GM23338 (cell line): ENCODE results near the gene SLC9A8. TPM values are rescaled to one million over a fixed set of nuclear protein-coding genes. Genes with fewer than 3 reads are reported as not detected.

Source experiments
- ATAC-seq: fragments of 200-7000 bp; cut with Tn5 transposase; 3 replicates; pipeline ENCODE4 v1.9.1; 2020
- DNase-seq: peaks from one replicate; pipeline ENCODE4 v3.0.0-alpha.2; 2015; ENCODE audit warnings: low spot score
- H2AFZ ChIP-seq: fragments of 200-600 bp; sonication (generic); 2 replicates; pipeline ENCODE4 v1.8.0; 2016; ENCODE audit warnings: antibody characterized with exemption, mild to moderate bottlenecking, moderate library complexity
- H3F3A ChIP-seq: fragments of 200-600 bp; sonication (generic); replicated peaks from 2 replicates; pipeline ENCODE4 v1.8.0; 2017; ENCODE audit warnings: antibody characterized with exemption, mixed run types, low read depth
- H3K27ac ChIP-seq: fragments of 200-600 bp; sonication (generic); 2 replicates; pipeline ENCODE4 v1.6.1; 2016; ENCODE audit warnings: low read depth
- H3K27me3 ChIP-seq: fragments of 200-600 bp; sonication (generic); 2 replicates; pipeline ENCODE4 v1.8.0; 2016; ENCODE audit warnings: mild to moderate bottlenecking, mixed run types, moderate library complexity; ENCODE audit not compliant: insufficient read depth
- H3K36me3 ChIP-seq: fragments of 200-600 bp; sonication (generic); 2 replicates; pipeline ENCODE4 v1.8.0; 2016; ENCODE audit warnings: mild to moderate bottlenecking; ENCODE audit not compliant: insufficient read depth
- H3K4me1 ChIP-seq: fragments of 200-600 bp; sonication (generic); 2 replicates; pipeline ENCODE4 v1.8.0; 2016; ENCODE audit warnings: mild to moderate bottlenecking, moderate library complexity; ENCODE audit not compliant: insufficient read depth
- H3K4me2 ChIP-seq: fragments of 200-600 bp; sonication (generic); 2 replicates; pipeline ENCODE4 v1.7.1; 2017; ENCODE audit warnings: mixed run types
- H3K4me3 ChIP-seq: fragments of 200-600 bp; sonication (generic); 2 replicates; pipeline ENCODE4 v1.6.1; 2016; ENCODE audit warnings: mixed run types
- H3K79me2 ChIP-seq: fragments of 200-600 bp; sonication (generic); replicated peaks from 2 replicates; pipeline ENCODE4 v1.8.0; 2017; ENCODE audit warnings: mild to moderate bottlenecking; ENCODE audit not compliant: insufficient read depth
- H3K9me2 ChIP-seq: fragments of 200-600 bp; sonication (generic); 2 replicates; pipeline ENCODE4 v1.8.0; 2017; ENCODE audit not compliant: insufficient read depth
- H4K20me1 ChIP-seq: fragments of 200-600 bp; sonication (generic); replicated peaks from 2 replicates; pipeline ENCODE4 v1.8.0; 2017; ENCODE audit warnings: mild to moderate bottlenecking; ENCODE audit not compliant: insufficient read depth
- H3K27ac Mint-ChIP-seq: 2 replicates; pipeline ENCODE4 v1.8.0; 2020; ENCODE audit warnings: inconsistent platforms, mild to moderate bottlenecking, moderate library complexity, mixed read lengths
- H3K27me3 Mint-ChIP-seq: 3 replicates; pipeline ENCODE4 v1.8.0; 2022; ENCODE audit warnings: low read depth, mild to moderate bottlenecking, moderate library complexity, mixed read lengths, inconsistent platforms; ENCODE audit not compliant: insufficient read depth, poor library complexity
- H3K36me3 Mint-ChIP-seq: 3 replicates; pipeline ENCODE4 v1.8.0; 2021; ENCODE audit warnings: low read depth, mild to moderate bottlenecking, inconsistent platforms, moderate library complexity, mixed read lengths
- H3K4me1 Mint-ChIP-seq: 3 replicates; pipeline ENCODE4 v1.8.0; 2020; ENCODE audit warnings: mild to moderate bottlenecking, inconsistent platforms, mixed read lengths
- H3K4me3 Mint-ChIP-seq: 3 replicates; pipeline ENCODE4 v1.8.0; 2021; ENCODE audit warnings: moderate library complexity, mild to moderate bottlenecking, inconsistent platforms, mixed read lengths
- H3K9me3 Mint-ChIP-seq: 3 replicates; pipeline ENCODE4 v1.8.0; 2020; ENCODE audit warnings: moderate library complexity, mild to moderate bottlenecking, inconsistent platforms, mixed read lengths
- CREB1 ChIP-seq: fragments of 250-450 bp; sonication (Bioruptor Pico); IDR thresholded peaks from 2 replicates; pipeline ENCODE4 v1.5.0; 2020; ENCODE audit warnings: low read depth, mild to moderate bottlenecking, moderate library complexity
- EZH2 ChIP-seq: fragments of 200-600 bp; sonication (generic); IDR thresholded peaks from one replicate; pipeline ENCODE4 v1.8.0; 2017; ENCODE audit warnings: antibody characterized with exemption, mild to moderate bottlenecking, low read depth; ENCODE audit not compliant: unreplicated experiment
- EZH2phosphoT487 ChIP-seq: fragments of 200-600 bp; sonication (generic); IDR thresholded peaks from one replicate; pipeline ENCODE4 v1.8.1; 2018; ENCODE audit warnings: antibody characterized with exemption; ENCODE audit not compliant: unreplicated experiment
- JUNB ChIP-seq: IDR thresholded peaks from one replicate; pipeline ENCODE4 v1.6.1; 2016; ENCODE audit warnings: antibody characterized with exemption; ENCODE audit not compliant: unreplicated experiment
- NANOG ChIP-seq: IDR thresholded peaks from 2 replicates; pipeline ENCODE4 v1.6.1; 2016; ENCODE audit warnings: antibody characterized with exemption, borderline replicate concordance
- POLR2AphosphoS5 ChIP-seq: IDR thresholded peaks from 2 replicates; pipeline ENCODE4 v1.6.1; 2016; ENCODE audit warnings: antibody characterized with exemption, low read depth
- ZNF114 ChIP-seq: fragments of 250-450 bp; sonication (Bioruptor Pico); IDR thresholded peaks from 2 replicates; pipeline ENCODE4 v1.5.0; 2020; ENCODE audit warnings: mild to moderate bottlenecking, moderate library complexity
- ZNF331 ChIP-seq: fragments of 250-450 bp; sonication (Bioruptor Pico); IDR thresholded peaks from 2 replicates; pipeline ENCODE4 v1.5.0; 2020; ENCODE audit warnings: low read depth, mild to moderate bottlenecking, moderate library complexity
- polyA plus RNA-seq: library from polyadenylated mRNA; unstranded; fragments of >200 nt; fragmentation: Nextera tagmentation; extraction: Ambion mirVana; gene quantifications from 2 replicates; pipeline ENCODE4 v1.2.1, GENCODE V29; 2016
- total RNA-seq: library from RNA; depleted of rRNA; stranded (reverse); fragments of >200 nt; shearing (Covaris generic); gene quantifications from 2 replicates; pipeline ENCODE4 v1.2.3, GENCODE V29; 2014
- TF ChIP-seq, protein P1 (sequence below): IDR thresholded peaks from 2 replicates; pipeline ENCODE4 v1.6.1; 2016; ENCODE audit warnings: antibody characterized with exemption
- TF ChIP-seq, protein P2 (sequence below): IDR thresholded peaks from one replicate; pipeline ENCODE4 v1.6.1; 2018; ENCODE audit warnings: antibody characterized with exemption; ENCODE audit not compliant: unreplicated experiment
- TF ChIP-seq, protein P3 (sequence below), 2 experiments: fragments of 200-600 bp in 1 of 2; sonication (generic) in 1 of 2; conservative IDR thresholded peaks; 2 replicates each; pipeline versions ENCODE4 v1.5.1 to v1.6.1; 2016 to 2017; ENCODE audit warnings: antibody characterized with exemption in 2 of 2, low read depth in 2 of 2, mild to moderate bottlenecking in 2 of 2, moderate library complexity in 1 of 2
- TF ChIP-seq, protein P4 (sequence below): fragments of 250-450 bp; sonication (Bioruptor Pico); IDR thresholded peaks from 2 replicates; pipeline ENCODE4 v1.5.0; 2020; ENCODE audit warnings: mild to moderate bottlenecking, moderate library complexity

The SLC9A8 gene
- total and polyA plus RNA-seq, 2 experiments from 2014 or later: 2.6 to 6.4 TPM

DNA sequence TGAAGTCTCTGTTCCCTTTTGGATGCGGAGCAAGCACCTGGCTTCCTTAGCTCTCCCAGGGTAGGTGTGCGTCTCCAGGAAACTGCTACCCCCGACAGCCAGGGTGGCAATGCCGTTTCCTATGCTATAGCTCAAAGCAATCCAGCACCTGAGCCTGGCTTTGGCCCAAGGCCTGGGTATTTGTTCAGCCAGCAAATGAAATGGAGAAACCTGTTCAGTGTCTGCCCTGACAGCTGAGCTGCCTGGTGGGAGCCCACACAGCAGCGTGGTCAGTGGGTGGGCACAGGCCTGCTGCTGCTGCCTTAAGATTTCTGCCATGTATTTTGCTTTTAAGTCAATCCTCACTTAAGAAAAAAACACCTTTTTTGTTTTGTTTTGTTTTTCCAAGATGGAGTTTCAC is 89.0 kb downstream of the SLC9A8 start (continued):
- TF ChIP-seq POLR2AphosphoS5: no peak
- no peak for TF ChIP-seq JUNB
- TF ChIP-seq EZH2: no peak
- TF ChIP-seq, protein P1, sequence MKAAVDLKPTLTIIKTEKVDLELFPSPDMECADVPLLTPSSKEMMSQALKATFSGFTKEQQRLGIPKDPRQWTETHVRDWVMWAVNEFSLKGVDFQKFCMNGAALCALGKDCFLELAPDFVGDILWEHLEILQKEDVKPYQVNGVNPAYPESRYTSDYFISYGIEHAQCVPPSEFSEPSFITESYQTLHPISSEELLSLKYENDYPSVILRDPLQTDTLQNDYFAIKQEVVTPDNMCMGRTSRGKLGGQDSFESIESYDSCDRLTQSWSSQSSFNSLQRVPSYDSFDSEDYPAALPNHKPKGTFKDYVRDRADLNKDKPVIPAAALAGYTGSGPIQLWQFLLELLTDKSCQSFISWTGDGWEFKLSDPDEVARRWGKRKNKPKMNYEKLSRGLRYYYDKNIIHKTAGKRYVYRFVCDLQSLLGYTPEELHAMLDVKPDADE: no peak

DNA sequence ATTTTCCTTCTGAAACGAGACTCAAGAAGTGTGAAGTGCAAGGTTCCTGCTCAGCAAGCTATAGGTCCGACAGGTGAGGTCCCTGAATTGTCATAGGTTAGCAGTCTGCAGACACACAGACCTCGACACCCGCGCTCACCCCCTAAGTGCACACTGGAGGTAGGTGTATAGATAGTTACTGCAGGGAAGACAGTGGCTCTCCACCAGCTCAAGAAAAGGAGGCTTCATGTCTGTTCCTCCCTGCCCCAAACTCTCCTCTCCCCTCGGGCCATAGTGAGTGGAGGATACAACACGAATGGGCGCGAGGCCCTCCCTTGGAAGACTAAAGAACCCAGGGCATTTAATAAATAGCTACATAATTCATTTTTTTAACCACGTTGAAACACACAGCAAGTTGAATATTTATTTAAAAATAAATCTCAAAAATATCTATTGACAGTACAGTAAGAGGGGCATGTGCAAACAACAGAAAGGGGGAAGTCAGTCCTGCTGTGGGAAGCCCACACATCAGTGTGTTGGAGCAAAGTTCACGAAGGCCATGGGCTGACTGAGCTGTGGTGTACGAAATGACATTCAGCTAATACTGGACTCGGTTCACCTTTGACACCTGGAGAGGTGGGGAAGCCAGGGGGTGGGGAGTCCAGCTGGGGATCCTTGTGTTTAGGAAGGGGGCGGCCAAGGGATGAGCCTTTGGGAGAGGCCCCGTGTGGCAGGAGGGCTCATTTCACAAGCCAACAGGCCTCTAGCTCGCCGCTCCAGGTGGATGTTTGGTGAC is 92.0 kb downstream of the SLC9A8 start:
- Mint-ChIP-seq H3K9me3 (no peaks in the 10 kb centered on the region), H3K27ac (no peak overlapping the region), H3K4me3 (no peak overlapping the region), H3K36me3 (peaks cover 21% of the 10 kb centered on the region), H3K4me1 (no peaks in the 10 kb centered on the region), H3K27me3 (peaks cover 5% of the 10 kb centered on the region)
- ATAC-seq: no peak
- no peak overlapping the region for H3K4me2 ChIP-seq
- DNase-seq: no peak
- H3F3A ChIP-seq: no peaks in the 10 kb centered on the region
- no peak overlapping the region for H3K4me3 ChIP-seq
- H4K20me1 ChIP-seq: peaks cover 4% of the 10 kb centered on the region
- H3K9me2 ChIP-seq: no peaks in the 10 kb centered on the region
- no peaks in the 10 kb centered on the region for H3K4me1 ChIP-seq
- peaks cover 7% of the 10 kb centered on the region for H3K79me2 ChIP-seq
- no peaks in the 10 kb centered on the region; the same call in 1 of the 2 replicates for H3K36me3 ChIP-seq
- no peaks in the 10 kb centered on the region for H3K27me3 ChIP-seq
- no peak overlapping the region for H3K27ac ChIP-seq
- no peak overlapping the region for H2AFZ ChIP-seq
- no peak for TF ChIP-seq JUNB
- TF ChIP-seq NANOG: no peak
- no peak for TF ChIP-seq ZNF114
- TF ChIP-seq, protein P2, sequence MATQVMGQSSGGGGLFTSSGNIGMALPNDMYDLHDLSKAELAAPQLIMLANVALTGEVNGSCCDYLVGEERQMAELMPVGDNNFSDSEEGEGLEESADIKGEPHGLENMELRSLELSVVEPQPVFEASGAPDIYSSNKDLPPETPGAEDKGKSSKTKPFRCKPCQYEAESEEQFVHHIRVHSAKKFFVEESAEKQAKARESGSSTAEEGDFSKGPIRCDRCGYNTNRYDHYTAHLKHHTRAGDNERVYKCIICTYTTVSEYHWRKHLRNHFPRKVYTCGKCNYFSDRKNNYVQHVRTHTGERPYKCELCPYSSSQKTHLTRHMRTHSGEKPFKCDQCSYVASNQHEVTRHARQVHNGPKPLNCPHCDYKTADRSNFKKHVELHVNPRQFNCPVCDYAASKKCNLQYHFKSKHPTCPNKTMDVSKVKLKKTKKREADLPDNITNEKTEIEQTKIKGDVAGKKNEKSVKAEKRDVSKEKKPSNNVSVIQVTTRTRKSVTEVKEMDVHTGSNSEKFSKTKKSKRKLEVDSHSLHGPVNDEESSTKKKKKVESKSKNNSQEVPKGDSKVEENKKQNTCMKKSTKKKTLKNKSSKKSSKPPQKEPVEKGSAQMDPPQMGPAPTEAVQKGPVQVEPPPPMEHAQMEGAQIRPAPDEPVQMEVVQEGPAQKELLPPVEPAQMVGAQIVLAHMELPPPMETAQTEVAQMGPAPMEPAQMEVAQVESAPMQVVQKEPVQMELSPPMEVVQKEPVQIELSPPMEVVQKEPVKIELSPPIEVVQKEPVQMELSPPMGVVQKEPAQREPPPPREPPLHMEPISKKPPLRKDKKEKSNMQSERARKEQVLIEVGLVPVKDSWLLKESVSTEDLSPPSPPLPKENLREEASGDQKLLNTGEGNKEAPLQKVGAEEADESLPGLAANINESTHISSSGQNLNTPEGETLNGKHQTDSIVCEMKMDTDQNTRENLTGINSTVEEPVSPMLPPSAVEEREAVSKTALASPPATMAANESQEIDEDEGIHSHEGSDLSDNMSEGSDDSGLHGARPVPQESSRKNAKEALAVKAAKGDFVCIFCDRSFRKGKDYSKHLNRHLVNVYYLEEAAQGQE: no peak
- TF ChIP-seq POLR2AphosphoS5: no peak
- no peak for TF ChIP-seq CREB1 (CRISPR knock-in tag)
- TF ChIP-seq, protein P3, sequence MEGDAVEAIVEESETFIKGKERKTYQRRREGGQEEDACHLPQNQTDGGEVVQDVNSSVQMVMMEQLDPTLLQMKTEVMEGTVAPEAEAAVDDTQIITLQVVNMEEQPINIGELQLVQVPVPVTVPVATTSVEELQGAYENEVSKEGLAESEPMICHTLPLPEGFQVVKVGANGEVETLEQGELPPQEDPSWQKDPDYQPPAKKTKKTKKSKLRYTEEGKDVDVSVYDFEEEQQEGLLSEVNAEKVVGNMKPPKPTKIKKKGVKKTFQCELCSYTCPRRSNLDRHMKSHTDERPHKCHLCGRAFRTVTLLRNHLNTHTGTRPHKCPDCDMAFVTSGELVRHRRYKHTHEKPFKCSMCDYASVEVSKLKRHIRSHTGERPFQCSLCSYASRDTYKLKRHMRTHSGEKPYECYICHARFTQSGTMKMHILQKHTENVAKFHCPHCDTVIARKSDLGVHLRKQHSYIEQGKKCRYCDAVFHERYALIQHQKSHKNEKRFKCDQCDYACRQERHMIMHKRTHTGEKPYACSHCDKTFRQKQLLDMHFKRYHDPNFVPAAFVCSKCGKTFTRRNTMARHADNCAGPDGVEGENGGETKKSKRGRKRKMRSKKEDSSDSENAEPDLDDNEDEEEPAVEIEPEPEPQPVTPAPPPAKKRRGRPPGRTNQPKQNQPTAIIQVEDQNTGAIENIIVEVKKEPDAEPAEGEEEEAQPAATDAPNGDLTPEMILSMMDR (conservative IDR thresholded peaks at IDR 0.05; ENCODE audit: low read depth in 2 of 2): no peak
- TF ChIP-seq ZNF331 (CRISPR knock-in tag): no peak
- TF ChIP-seq, protein P4, sequence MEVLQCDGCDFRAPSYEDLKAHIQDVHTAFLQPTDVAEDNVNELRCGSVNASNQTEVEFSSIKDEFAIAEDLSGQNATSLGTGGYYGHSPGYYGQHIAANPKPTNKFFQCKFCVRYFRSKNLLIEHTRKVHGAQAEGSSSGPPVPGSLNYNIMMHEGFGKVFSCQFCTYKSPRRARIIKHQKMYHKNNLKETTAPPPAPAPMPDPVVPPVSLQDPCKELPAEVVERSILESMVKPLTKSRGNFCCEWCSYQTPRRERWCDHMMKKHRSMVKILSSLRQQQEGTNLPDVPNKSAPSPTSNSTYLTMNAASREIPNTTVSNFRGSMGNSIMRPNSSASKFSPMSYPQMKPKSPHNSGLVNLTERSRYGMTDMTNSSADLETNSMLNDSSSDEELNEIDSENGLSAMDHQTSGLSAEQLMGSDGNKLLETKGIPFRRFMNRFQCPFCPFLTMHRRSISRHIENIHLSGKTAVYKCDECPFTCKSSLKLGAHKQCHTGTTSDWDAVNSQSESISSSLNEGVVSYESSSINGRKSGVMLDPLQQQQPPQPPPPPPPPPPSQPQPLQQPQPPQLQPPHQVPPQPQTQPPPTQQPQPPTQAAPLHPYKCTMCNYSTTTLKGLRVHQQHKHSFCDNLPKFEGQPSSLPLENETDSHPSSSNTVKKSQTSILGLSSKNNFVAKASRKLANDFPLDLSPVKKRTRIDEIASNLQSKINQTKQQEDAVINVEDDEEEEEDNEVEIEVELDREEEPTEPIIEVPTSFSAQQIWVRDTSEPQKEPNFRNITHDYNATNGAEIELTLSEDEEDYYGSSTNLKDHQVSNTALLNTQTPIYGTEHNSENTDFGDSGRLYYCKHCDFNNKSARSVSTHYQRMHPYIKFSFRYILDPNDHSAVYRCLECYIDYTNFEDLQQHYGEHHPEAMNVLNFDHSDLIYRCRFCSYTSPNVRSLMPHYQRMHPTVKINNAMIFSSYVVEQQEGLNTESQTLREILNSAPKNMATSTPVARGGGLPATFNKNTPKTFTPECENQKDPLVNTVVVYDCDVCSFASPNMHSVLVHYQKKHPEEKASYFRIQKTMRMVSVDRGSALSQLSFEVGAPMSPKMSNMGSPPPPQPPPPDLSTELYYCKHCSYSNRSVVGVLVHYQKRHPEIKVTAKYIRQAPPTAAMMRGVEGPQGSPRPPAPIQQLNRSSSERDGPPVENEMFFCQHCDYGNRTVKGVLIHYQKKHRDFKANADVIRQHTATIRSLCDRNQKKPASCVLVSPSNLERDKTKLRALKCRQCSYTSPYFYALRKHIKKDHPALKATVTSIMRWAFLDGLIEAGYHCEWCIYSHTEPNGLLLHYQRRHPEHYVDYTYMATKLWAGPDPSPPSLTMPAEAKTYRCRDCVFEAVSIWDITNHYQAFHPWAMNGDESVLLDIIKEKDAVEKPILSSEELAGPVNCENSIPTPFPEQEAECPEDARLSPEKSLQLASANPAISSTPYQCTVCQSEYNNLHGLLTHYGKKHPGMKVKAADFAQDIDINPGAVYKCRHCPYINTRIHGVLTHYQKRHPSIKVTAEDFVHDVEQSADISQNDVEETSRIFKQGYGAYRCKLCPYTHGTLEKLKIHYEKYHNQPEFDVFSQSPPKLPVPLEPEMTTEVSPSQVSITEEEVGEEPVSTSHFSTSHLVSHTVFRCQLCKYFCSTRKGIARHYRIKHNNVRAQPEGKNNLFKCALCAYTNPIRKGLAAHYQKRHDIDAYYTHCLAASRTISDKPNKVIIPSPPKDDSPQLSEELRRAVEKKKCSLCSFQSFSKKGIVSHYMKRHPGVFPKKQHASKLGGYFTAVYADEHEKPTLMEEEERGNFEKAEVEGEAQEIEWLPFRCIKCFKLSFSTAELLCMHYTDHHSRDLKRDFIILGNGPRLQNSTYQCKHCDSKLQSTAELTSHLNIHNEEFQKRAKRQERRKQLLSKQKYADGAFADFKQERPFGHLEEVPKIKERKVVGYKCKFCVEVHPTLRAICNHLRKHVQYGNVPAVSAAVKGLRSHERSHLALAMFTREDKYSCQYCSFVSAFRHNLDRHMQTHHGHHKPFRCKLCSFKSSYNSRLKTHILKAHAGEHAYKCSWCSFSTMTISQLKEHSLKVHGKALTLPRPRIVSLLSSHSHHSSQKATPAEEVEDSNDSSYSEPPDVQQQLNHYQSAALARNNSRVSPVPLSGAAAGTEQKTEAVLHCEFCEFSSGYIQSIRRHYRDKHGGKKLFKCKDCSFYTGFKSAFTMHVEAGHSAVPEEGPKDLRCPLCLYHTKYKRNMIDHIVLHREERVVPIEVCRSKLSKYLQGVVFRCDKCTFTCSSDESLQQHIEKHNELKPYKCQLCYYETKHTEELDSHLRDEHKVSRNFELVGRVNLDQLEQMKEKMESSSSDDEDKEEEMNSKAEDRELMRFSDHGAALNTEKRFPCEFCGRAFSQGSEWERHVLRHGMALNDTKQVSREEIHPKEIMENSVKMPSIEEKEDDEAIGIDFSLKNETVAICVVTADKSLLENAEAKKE (CRISPR knock-in tag): no peak
- no peak for TF ChIP-seq EZH2
- TF ChIP-seq EZH2phosphoT487: no peak
